Activated CD8-positive, alpha-beta memory T cell treated with anti-CD3 and anti-CD28 coated beads for 1 hour (primary cell): ENCODE measurements around the gene ZFP69B.
A peak's percentile ranks its signal among the peaks of the same experiment; 100 is the strongest.
"Not testable (repeated sequence)": the region's sequence is repeated elsewhere in the genome, so short reads cannot be mapped to it uniquely, and the experiment has no call there.

Source experiments
- DNase-seq, 2 donors: peaks; one replicate each; pipeline ENCODE4 v3.0.0-alpha.2; 2020; ENCODE audit warnings: low read depth in 1 of 2; ENCODE audit errors: extremely low read depth in 1 of 2

The ZFP69B gene

GRCh38 chr1:40435471-40435870 is 14.8 kb upstream of the ZFP69B start:
- no peak for DNase-seq

- DNase-seq = no peak
Observed at GRCh38 chr1:40435876-40436275, 14.4 kb upstream of the ZFP69B start.

DNA sequence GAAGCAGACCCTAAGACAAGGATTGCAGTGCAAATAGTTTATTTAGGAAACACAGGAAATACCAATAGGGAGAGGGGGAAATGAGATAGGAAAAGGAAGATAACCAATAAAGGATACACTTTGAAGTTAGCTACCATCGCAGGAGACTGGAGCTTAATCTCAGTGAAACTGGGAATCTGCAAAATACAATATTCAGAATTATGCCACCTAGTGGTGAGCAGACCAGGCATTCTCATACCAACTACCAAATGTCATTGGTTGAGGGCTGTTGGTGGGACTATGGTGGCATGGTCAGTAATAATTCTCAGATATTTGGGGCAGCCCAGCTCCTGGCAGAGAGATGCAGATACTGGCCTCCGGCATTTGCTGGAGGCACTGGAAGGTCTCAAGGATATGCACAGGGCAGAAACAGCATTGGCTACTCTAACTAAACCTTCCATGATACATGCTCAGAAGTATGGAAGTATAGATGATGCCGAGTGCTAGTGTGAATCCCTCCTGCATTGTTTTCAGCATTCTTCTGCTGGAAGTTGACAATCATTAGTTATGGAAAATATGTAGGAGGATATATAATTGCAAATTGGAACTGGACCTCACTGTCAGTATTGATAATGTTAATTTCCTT is 11.8 kb upstream of the ZFP69B start:
- no peak for DNase-seq

GRCh38 chr1:40439247-40439646 is 11.0 kb upstream of the ZFP69B start:
- no peak for DNase-seq

GRCh38 chr1:40450495-40451237 is 390 bp downstream of the ZFP69B start:
- DNase-seq = peak; percentile 64

DNA sequence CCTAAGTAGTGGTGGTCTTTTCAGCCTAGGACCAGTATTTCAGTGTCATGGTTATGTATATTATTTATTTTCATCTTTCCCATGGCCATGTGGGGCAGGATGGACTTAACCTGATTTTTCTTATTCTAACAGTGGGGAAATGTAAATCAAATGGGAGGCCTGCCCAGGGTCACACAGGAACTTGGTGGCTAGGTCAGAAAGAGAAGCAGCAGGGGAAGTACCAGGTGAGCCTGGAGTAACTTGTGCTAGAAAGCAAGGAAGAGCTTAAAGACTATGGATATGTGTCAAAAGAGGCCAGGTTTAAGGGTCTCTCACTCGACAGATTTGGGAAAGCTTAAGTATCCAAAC is 936 bp downstream of the ZFP69B start:
- no peak for DNase-seq

DNA sequence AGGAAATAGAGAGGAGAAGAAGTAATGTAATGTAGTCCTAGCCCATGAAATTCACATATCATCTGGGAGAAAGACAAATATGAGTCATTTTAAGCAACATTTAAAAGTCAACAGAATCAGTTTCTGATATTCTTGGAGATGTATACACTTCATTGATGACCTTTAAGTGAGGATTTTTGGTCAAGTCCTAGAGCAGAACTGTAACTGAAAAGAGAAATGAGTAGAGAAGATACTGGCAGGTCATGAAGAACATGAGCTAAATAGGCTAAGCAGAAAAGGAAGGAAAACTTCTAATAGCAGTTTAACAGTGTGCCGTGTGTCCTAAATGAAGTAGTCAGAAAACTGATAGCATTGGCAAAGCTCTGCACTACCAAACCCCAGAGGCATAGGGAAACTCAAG is 4.6 kb downstream of the ZFP69B start:
- DNase-seq = no peak

- no peak for DNase-seq
Observed at GRCh38 chr1:40462956-40463590, 12.8 kb downstream of the ZFP69B start.

DNA sequence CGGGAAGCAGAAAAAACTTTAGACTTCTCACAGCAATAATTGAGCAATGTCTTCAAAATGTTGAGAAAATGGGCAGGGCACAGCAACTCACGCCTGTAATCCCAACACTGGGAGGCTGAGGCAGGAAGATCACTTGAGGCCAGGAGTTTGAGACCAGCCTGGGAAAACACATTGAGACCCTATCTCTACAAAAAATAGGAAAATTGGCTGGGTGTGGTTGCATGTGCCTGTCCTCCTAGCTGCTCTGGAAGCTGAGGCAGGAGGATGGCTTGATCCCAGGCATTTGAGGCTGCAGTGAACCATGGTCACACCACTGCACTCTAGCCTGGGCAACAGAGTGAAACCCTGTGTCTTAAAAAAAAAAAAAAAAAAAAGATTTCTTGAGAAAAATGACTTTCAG is 19.1 kb downstream of the ZFP69B start:
- no peak for DNase-seq

DNA sequence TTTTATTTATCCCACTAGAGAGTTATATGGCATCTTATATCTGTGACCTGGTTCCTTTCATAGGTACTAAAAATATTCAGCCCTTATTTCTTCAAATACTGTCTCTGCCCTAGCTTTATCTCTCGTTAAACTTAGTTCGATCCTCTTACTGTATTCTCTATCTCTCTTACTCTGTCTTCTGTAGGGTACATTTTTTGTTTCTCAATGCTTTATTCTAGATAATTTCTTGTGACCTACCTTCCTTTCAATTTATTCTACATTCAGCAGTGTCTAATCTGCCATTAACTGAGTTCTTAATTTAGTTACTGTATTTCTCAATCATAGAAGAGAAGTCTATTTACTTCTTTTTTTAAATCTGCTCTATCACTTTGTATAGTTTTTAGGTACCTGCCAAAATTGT is 25.0 kb downstream of the ZFP69B start:
- DNase-seq = no peak

DNA sequence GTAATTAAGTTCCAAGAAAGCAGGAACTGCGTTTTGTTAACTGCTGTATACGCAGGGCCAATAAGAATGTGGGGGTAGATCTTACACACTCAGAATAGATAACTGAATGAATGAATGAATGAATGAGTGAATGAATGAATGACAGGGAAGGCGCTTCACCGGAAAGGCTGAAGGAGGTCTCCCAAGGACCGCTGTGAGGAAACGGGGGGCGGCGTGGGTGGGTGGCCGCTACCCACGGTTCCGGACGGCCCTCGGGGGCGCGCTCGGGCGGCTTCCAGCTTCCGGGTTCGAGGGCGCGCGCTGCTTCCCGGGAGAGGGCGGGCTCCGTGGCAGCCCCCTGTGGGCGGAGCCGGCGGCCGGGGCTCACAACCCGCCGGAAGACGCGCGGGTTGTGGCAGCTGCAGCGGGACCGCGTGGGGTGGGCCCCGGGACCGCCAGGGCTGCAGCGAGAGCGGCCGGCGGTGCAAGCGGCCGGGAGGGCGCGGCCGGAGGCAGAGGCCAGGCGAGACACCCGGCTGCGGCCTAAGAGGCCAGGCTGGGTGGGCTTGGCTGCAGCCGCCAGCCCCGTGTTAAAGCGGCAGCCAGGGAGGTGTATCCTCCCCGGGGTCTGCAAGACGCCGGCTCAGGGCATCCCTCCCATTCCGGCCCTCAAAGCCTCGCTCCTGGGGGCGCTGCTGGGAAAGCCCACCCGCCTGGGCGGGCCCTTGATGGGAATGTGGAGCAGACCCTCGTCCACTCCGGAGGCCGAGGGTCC is 26.8 kb downstream of the ZFP69B start, which contains the start of gene ZFP69:
Gene ZFP69, plus strand, starts transcription at position 367 of the 754 bp plus-strand sequence. CDS start 2,072 bp downstream, outside the sequence.
- peak; percentile 18 to 58 for DNase-seq

- DNase-seq = no peak
Observed at GRCh38 chr1:40477678-40478053, 27.4 kb downstream of the ZFP69B start.

GRCh38 chr1:40478276-40478675 is 28.0 kb downstream of the ZFP69B start:
- DNase-seq = no peak

DNA sequence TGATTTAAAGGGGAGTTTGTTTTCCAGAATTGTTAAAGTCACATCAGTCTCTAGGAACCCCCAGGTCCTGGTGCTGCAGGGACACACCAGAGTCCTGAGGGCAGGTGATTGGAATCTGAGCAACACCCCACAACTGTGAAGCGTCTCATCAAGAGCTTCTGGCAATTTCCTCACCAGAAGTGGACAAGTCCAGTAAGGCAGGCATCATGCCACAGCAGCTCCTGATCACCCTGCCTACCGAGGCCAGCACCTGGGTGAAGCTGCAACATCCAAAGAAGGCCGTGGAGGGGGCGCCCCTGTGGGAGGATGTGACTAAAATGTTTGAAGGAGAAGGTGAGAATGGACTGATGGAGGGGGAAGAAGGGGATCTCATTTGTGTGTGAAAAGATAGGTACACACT is 28.9 kb downstream of the ZFP69B start:
- no peak for DNase-seq

DNA sequence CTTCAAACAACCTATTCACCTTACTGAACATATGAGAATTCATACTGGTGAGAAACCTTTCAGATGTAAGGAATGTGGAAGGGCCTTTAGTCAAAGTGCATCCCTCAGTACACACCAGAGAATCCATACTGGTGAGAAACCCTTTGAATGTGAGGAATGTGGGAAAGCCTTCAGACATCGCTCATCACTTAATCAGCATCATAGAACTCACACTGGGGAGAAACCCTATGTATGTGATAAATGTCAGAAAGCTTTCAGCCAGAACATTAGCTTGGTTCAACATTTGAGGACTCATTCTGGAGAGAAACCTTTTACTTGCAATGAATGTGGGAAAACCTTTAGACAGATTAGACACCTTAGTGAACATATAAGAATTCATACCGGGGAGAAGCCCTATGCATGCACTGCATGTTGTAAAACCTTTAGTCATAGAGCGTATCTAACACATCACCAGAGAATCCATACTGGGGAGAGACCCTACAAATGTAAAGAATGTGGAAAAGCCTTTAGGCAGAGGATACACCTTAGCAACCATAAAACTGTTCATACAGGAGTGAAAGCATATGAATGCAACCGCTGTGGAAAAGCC is 45.1 kb downstream of the ZFP69B start:
- no peak for DNase-seq

DNA sequence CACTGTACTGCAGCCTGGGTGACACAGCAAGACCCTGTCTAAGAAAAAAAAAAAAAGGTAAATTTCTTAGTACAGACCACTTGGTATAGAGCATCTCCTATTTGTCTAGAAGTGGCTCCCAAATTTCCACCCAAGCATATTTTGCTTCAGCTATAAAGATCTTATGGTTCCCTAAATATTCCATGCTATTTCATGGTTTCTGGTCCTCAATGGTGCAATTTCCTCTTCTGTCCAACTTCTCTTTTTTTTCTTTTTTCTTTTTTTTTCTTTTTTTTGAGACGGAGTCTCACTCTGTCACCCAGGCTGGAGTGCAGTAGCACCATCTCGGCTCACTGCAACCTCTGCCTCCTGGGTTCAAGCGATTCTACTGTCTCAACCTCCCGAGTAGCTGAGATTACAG is 52.4 kb downstream of the ZFP69B start:
- not testable (repeated sequence) for DNase-seq

- DNase-seq = no peak
Observed at GRCh38 chr1:40507973-40508372, 57.7 kb downstream of the ZFP69B start.

- peak; percentile 37 to 73 for DNase-seq
Observed at GRCh38 chr1:40508375-40509341, 58.4 kb downstream of the ZFP69B start, which contains the start of gene EXO5. EXO5 (plus strand) TSS chr1:40508767; CDS start chr1:40514545, 5,778 bp downstream.
